Neural progenitor cell (in vitro differentiated cells): Measurements from ENCODE around the gene SERINC5. TPM values are rescaled to one million over a fixed set of nuclear protein-coding genes. Genes with fewer than 3 reads are reported as not detected.

Experiments
- DNase-seq: peaks from one replicate; pipeline ENCODE4 v3.0.0-alpha.2; 2016; ENCODE audit warnings: low spot score
- H2AFZ ChIP-seq: fragments of 200-600 bp; sonication (generic); replicated peaks from 2 replicates; pipeline ENCODE4 v1.6.1; 2016; ENCODE audit warnings: antibody characterized with exemption
- H3F3A ChIP-seq: fragments of 200-600 bp; sonication (generic); 2 replicates; pipeline ENCODE4 v1.6.1; 2016; ENCODE audit warnings: antibody characterized with exemption, low read depth
- H3K27ac ChIP-seq: fragments of 200-600 bp; sonication (generic); 2 replicates; pipeline ENCODE4 v1.5.1; 2016; ENCODE audit warnings: mild to moderate bottlenecking
- H3K27me3 ChIP-seq: fragments of 200-600 bp; sonication (generic); 2 replicates; pipeline ENCODE4 v1.6.1; 2016; ENCODE audit warnings: mild to moderate bottlenecking, moderate library complexity
- H3K36me3 ChIP-seq: fragments of 200-600 bp; sonication (generic); 2 replicates; pipeline ENCODE4 v1.5.1; 2016
- H3K4me1 ChIP-seq: fragments of 200-600 bp; sonication (generic); 2 replicates; pipeline ENCODE4 v1.6.1; 2016; ENCODE audit warnings: mixed run types
- H3K4me2 ChIP-seq: fragments of 200-600 bp; sonication (generic); 2 replicates; pipeline ENCODE4 v1.6.1; 2016
- H3K4me3 ChIP-seq: fragments of 200-600 bp; sonication (generic); 2 replicates; pipeline ENCODE4 v1.5.1; 2016
- H3K79me2 ChIP-seq: fragments of 200-600 bp; sonication (generic); 2 replicates; pipeline ENCODE4 v1.6.1; 2016; ENCODE audit warnings: low read depth
- H3K9ac ChIP-seq: fragments of 200-600 bp; sonication (generic); 2 replicates; pipeline ENCODE4 v1.6.1; 2016
- H3K9me3 ChIP-seq: fragments of 200-600 bp; sonication (generic); 2 replicates; pipeline ENCODE4 v1.5.1; 2016; ENCODE audit warnings: low read depth
- H4K20me1 ChIP-seq: fragments of 200-600 bp; sonication (generic); 2 replicates; pipeline ENCODE4 v1.6.1; 2016; ENCODE audit warnings: low read depth
- H3K27ac Mint-ChIP-seq: 3 replicates; pipeline ENCODE4 v1.8.0; 2021; ENCODE audit warnings: mixed read lengths
- H3K27me3 Mint-ChIP-seq: 2 replicates; pipeline ENCODE4 v1.8.0; 2022; ENCODE audit warnings: low read depth, mild to moderate bottlenecking, inconsistent platforms, moderate library complexity, mixed read lengths; ENCODE audit not compliant: insufficient read depth
- H3K36me3 Mint-ChIP-seq: 3 replicates; pipeline ENCODE4 v1.8.0; 2021; ENCODE audit warnings: mixed read lengths
- H3K4me1 Mint-ChIP-seq: 3 replicates; pipeline ENCODE4 v1.8.0; 2021; ENCODE audit warnings: mixed read lengths
- H3K4me3 Mint-ChIP-seq: 3 replicates; pipeline ENCODE4 v1.8.0; 2021; ENCODE audit warnings: mild to moderate bottlenecking, moderate library complexity, mixed read lengths
- H3K9me3 Mint-ChIP-seq: 3 replicates; pipeline ENCODE4 v1.8.0; 2020; ENCODE audit warnings: mixed read lengths
- EZH2 ChIP-seq: fragments of 200-600 bp; sonication (generic); IDR thresholded peaks from 2 replicates; pipeline ENCODE4 v1.6.1; 2017; ENCODE audit warnings: antibody characterized with exemption, mild to moderate bottlenecking, moderate library complexity
- EZH2phosphoT487 ChIP-seq: fragments of 200-600 bp; sonication (generic); IDR thresholded peaks from 2 replicates; pipeline ENCODE4 v1.6.1; 2017; ENCODE audit warnings: antibody characterized with exemption
- total RNA-seq: library from RNA; depleted of rRNA; stranded (reverse); fragments of >200 nt; gene quantifications from 2 replicates; pipeline ENCODE4 v1.2.3, GENCODE V29; 2015; ENCODE audit warnings: low replicate concordance
- TF ChIP-seq, protein P1 (sequence below): fragments of 200-600 bp; sonication (generic); IDR thresholded peaks from 2 replicates; pipeline ENCODE4 v1.5.1; 2017; ENCODE audit warnings: antibody characterized with exemption, mild to moderate bottlenecking

The SERINC5 gene
- total RNA-seq, 1 donor from 2014 or later = 126 TPM

GRCh38 chr5:80225934-80226326 lies 29.9 kb downstream of the SERINC5 start:
- Histone ChIP-seq H3K27me3 (no peaks in the 10 kb centered on the region), H3F3A (peaks cover 5% of the 10 kb centered on the region), H2AFZ (no peak overlapping the region), H3K27ac (no peak overlapping the region), H3K4me2 (no peak overlapping the region), H3K79me2 (peaks cover 95% of the 10 kb centered on the region), H3K4me3 (no peak overlapping the region), H3K9me3 (no peaks in the 10 kb centered on the region), H3K9ac (no peak overlapping the region), H4K20me1 (peaks cover 76% of the 10 kb centered on the region), H3K36me3 (no peaks in the 10 kb centered on the region), H3K4me1 (peaks cover 4% of the 10 kb centered on the region)
- TF ChIP-seq, protein P1, sequence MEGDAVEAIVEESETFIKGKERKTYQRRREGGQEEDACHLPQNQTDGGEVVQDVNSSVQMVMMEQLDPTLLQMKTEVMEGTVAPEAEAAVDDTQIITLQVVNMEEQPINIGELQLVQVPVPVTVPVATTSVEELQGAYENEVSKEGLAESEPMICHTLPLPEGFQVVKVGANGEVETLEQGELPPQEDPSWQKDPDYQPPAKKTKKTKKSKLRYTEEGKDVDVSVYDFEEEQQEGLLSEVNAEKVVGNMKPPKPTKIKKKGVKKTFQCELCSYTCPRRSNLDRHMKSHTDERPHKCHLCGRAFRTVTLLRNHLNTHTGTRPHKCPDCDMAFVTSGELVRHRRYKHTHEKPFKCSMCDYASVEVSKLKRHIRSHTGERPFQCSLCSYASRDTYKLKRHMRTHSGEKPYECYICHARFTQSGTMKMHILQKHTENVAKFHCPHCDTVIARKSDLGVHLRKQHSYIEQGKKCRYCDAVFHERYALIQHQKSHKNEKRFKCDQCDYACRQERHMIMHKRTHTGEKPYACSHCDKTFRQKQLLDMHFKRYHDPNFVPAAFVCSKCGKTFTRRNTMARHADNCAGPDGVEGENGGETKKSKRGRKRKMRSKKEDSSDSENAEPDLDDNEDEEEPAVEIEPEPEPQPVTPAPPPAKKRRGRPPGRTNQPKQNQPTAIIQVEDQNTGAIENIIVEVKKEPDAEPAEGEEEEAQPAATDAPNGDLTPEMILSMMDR = no peak
- TF ChIP-seq EZH2 (no peak), EZH2phosphoT487 (no peak)
- Mint-ChIP-seq H3K4me3 (no peak overlapping the region), H3K4me1 (peaks cover 12% of the 10 kb centered on the region), H3K36me3 (peaks cover 5% of the 10 kb centered on the region), H3K27me3 (peaks cover 2% of the 10 kb centered on the region), H3K9me3 (no peaks in the 10 kb centered on the region), H3K27ac (no peak overlapping the region)
- no peak for DNase-seq

- no peaks in the 10 kb centered on the region for H3K9me3 Mint-ChIP-seq
- H4K20me1 ChIP-seq = peaks cover 76% of the 10 kb centered on the region
- H3K36me3 Mint-ChIP-seq = peaks cover 5% of the 10 kb centered on the region
- H3K4me1 ChIP-seq = peaks cover 4% of the 10 kb centered on the region
- no peak overlapping the region for H3K9ac ChIP-seq
- peaks cover 5% of the 10 kb centered on the region for H3F3A ChIP-seq
- no peak for DNase-seq
- TF ChIP-seq EZH2 (no peak), EZH2phosphoT487 (no peak)
- TF ChIP-seq, protein P1 = no peak
- no peak overlapping the region for H3K27ac Mint-ChIP-seq
- peaks cover 95% of the 10 kb centered on the region for H3K79me2 ChIP-seq
- H3K27ac ChIP-seq = no peak overlapping the region
- no peak overlapping the region for H3K4me2 ChIP-seq
- no peaks in the 10 kb centered on the region for H3K9me3 ChIP-seq
- H3K4me3 ChIP-seq = no peak overlapping the region
- H3K36me3 ChIP-seq = no peaks in the 10 kb centered on the region
- no peak overlapping the region for H3K4me3 Mint-ChIP-seq
- peaks cover 2% of the 10 kb centered on the region for H3K27me3 Mint-ChIP-seq
- H3K27me3 ChIP-seq = no peaks in the 10 kb centered on the region
- peaks cover 7% of the 10 kb centered on the region for H3K4me1 Mint-ChIP-seq
- H2AFZ ChIP-seq = no peak overlapping the region
Observed at GRCh38 chr5:80225189-80225933, 30.5 kb downstream of the SERINC5 start.

DNA sequence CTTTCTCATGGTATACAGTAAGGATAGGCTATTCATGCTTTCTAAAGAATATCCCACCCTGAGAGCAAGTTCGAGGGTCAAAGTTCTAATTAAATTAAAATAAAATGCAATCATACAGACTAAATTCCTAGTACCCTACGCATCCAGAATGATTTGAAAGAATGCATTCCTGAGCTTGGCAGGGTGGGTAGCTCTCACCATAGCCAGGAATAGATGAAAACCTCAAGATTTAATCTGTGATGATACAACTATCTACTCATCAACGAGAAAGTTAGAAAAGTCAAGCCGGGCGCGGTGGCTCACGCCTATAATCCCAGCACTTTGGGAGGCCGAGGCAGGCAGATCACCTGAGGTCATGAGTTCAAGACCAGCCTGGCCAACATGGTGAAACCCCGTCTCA lies 32.3 kb downstream of the SERINC5 start:
- Histone ChIP-seq H3K27me3 (no peaks in the 10 kb centered on the region), H3K4me2 (no peak overlapping the region), H3K79me2 (peaks cover 95% of the 10 kb centered on the region), H3K4me3 (no peak overlapping the region), H3K36me3 (no peaks in the 10 kb centered on the region), H3K27ac (no peak overlapping the region), H3K4me1 (peaks cover 11% of the 10 kb centered on the region), H4K20me1 (peaks cover 83% of the 10 kb centered on the region), H2AFZ (no peak overlapping the region), H3K9me3 (no peaks in the 10 kb centered on the region), H3F3A (peaks cover 8% of the 10 kb centered on the region), H3K9ac (no peak overlapping the region)
- DNase-seq = no peak
- no peaks in the 10 kb centered on the region for H3K9me3 Mint-ChIP-seq
- H3K27me3 Mint-ChIP-seq = peaks cover 5% of the 10 kb centered on the region
- H3K4me3 Mint-ChIP-seq = no peak overlapping the region
- no peak overlapping the region for H3K27ac Mint-ChIP-seq
- TF ChIP-seq EZH2phosphoT487 (no peak), EZH2 (no peak)
- TF ChIP-seq, protein P1 = no peak
- peaks cover 14% of the 10 kb centered on the region for H3K4me1 Mint-ChIP-seq
- peaks cover 5% of the 10 kb centered on the region for H3K36me3 Mint-ChIP-seq
